ENCODE measurements around the gene ANKRD18A. TPM values are rescaled to one million over a fixed set of nuclear protein-coding genes. Genes with fewer than 3 reads are reported as not detected.
"Not testable (repeated sequence)": the region's sequence is repeated elsewhere in the genome, so short reads cannot be mapped to it uniquely, and the experiment has no call there.

ANKRD18A gene
- total RNA-seq, 1 experiment from 2014 or later, result 14.4 TPM

GRCh38 chr9:38557746-38558145, 62.6 kb downstream of the ANKRD18A start:
- H3K14ac ChIP-seq (ENCODE audit: insufficient read depth, low read length); H4K91ac ChIP-seq (ENCODE audit: insufficient read length, low read depth, low read length); H3K23me2 ChIP-seq (ENCODE audit: insufficient read length, low read depth, low read length, poor library complexity, severe bottlenecking); H3K4me1 ChIP-seq (ENCODE audit: insufficient read depth, low read length); H3K18ac ChIP-seq (ENCODE audit: insufficient read length, low read depth, low read length); H2BK120ac ChIP-seq (ENCODE audit: low read depth, low read length, poor library complexity, severe bottlenecking); H2BK15ac ChIP-seq (ENCODE audit: low read depth, low read length); H3K9ac ChIP-seq (ENCODE audit: extremely low read depth, insufficient read length, low read length); H3K23ac ChIP-seq (ENCODE audit: insufficient read length, low read depth, low read length); H3K4ac ChIP-seq (ENCODE audit: low read depth, low read length); DNase-seq; H2BK5ac ChIP-seq (ENCODE audit: insufficient read length, low read length); H3K36me3 Mint-ChIP-seq (ENCODE audit: insufficient read depth in 1 of 3, low read depth in 3 of 3); H3K27me3 ChIP-seq (ENCODE audit: insufficient read depth, low read length); H3K79me1 ChIP-seq (ENCODE audit: insufficient read depth, low read depth, low read length, poor library complexity, severe bottlenecking); H3K4me3 Mint-ChIP-seq; H2BK12ac ChIP-seq (ENCODE audit: insufficient read length, low read depth, low read length); H3T11ph ChIP-seq (ENCODE audit: low read length); H2AK5ac ChIP-seq (ENCODE audit: insufficient read length, low read length); H3K56ac ChIP-seq (ENCODE audit: insufficient read length, low read depth, low read length); H2AFZ ChIP-seq (ENCODE audit: low read length); H3K9me3 ChIP-seq (ENCODE audit: control insufficient read depth, low read depth, low read length); H3K27me3 Mint-ChIP-seq (ENCODE audit: low read depth); H3K79me2 ChIP-seq (ENCODE audit: insufficient read depth, low read length); H3K27ac ChIP-seq (ENCODE audit: insufficient read length, low read depth, low read length); H4K20me1 ChIP-seq (ENCODE audit: control insufficient read depth, insufficient read depth, insufficient read length); H3K9me3 Mint-ChIP-seq; H2BK20ac ChIP-seq (ENCODE audit: low read depth, low read length, poor library complexity, severe bottlenecking); H4K8ac ChIP-seq (replicated peaks; ENCODE audit: insufficient read length, low read depth, low read length); H4K5ac ChIP-seq (ENCODE audit: insufficient read length, low read depth, low read length); H3K27ac Mint-ChIP-seq; H3K4me2 ChIP-seq (ENCODE audit: insufficient read depth, insufficient read length, low read length): not testable (repeated sequence)
- no CpG with 5 or more reads among the region's 1 CpG for WGBS (ENCODE audit: extremely low coverage, insufficient read length, low lambda C conversion rate)
- peaks cover 26 to 28% of the 10 kb centered on the region in 2 experiments for H3K4me1 Mint-ChIP-seq

GRCh38 chr9:38554966-38555365, 65.4 kb downstream of the ANKRD18A start:
- not testable (repeated sequence) for H3K4ac ChIP-seq (ENCODE audit: low read depth, low read length); H3K27ac ChIP-seq (ENCODE audit: insufficient read length, low read depth, low read length); DNase-seq; H3K79me2 ChIP-seq (ENCODE audit: insufficient read depth, low read length); H2BK15ac ChIP-seq (ENCODE audit: low read depth, low read length); H3K79me1 ChIP-seq (ENCODE audit: insufficient read depth, low read depth, low read length, poor library complexity, severe bottlenecking); H3K4me1 ChIP-seq (ENCODE audit: insufficient read depth, low read length); H3K9me3 ChIP-seq (ENCODE audit: control insufficient read depth, low read depth, low read length); H3K4me2 ChIP-seq (ENCODE audit: insufficient read depth, insufficient read length, low read length); H2AK5ac ChIP-seq (ENCODE audit: insufficient read length, low read length); H3K36me3 Mint-ChIP-seq (ENCODE audit: insufficient read depth in 1 of 3, low read depth in 3 of 3); H3K18ac ChIP-seq (ENCODE audit: insufficient read length, low read depth, low read length); H4K5ac ChIP-seq (ENCODE audit: insufficient read length, low read depth, low read length); H3K9me3 Mint-ChIP-seq; H4K8ac ChIP-seq (replicated peaks; ENCODE audit: insufficient read length, low read depth, low read length); H3K27me3 ChIP-seq (ENCODE audit: insufficient read depth, low read length); H2BK120ac ChIP-seq (ENCODE audit: low read depth, low read length, poor library complexity, severe bottlenecking); H3K14ac ChIP-seq (ENCODE audit: insufficient read depth, low read length); H3K9ac ChIP-seq (ENCODE audit: extremely low read depth, insufficient read length, low read length); H3K23ac ChIP-seq (ENCODE audit: insufficient read length, low read depth, low read length); H3K23me2 ChIP-seq (ENCODE audit: insufficient read length, low read depth, low read length, poor library complexity, severe bottlenecking); H3K4me3 Mint-ChIP-seq; H3K27me3 Mint-ChIP-seq (ENCODE audit: low read depth); H3T11ph ChIP-seq (ENCODE audit: low read length); H2BK12ac ChIP-seq (ENCODE audit: insufficient read length, low read depth, low read length); H3K56ac ChIP-seq (ENCODE audit: insufficient read length, low read depth, low read length); H4K20me1 ChIP-seq (ENCODE audit: control insufficient read depth, insufficient read depth, insufficient read length); H4K91ac ChIP-seq (ENCODE audit: insufficient read length, low read depth, low read length); H2BK20ac ChIP-seq (ENCODE audit: low read depth, low read length, poor library complexity, severe bottlenecking); H2AFZ ChIP-seq (ENCODE audit: low read length); H2BK5ac ChIP-seq (ENCODE audit: insufficient read length, low read length)
- no CpG with 5 or more reads among the region's 2 CpGs for WGBS (ENCODE audit: extremely low coverage, insufficient read length, low lambda C conversion rate)
- 0 out of 7 replicates have a peak overlapping the region, but pooled peaks of 1 of the 3 experiments have one; percentile 10 for H3K27ac Mint-ChIP-seq
- H3K4me1 Mint-ChIP-seq, result peaks cover 20 to 24% of the 10 kb centered on the region in 2 experiments

All from H9 (cell line).